IPS-NIHi7 (cell line): ENCODE data around the gene TAB3.

ENCODE experiments used
- DNase-seq: peaks from one replicate; pipeline ENCODE4 v3.0.0; 2012; ENCODE audit warnings: mixed read lengths; ENCODE audit errors: extremely low spot score

The TAB3 gene

GRCh38 chrX:30885136-30885535, 3.9 kb downstream of the TAB3 start:
- DNase-seq: no peak

DNA sequence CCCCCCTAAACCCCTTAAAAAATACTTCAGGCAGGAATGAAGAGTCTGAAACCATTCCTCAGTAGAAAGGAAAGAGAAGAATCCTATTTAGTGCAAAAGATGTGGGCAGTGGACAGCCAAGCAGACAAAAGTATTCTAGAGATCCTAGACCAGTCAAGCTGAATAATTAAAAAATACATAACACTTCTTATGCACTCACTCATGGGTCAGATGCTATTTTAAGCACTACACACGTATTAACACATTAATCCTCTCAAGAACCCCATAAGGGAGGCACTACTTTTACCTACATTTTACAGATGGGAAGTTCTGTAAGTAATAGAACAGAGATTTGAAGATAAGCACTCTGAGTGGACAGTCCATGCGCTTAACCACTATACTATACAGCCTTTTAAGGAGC, 5.9 kb downstream of the TAB3 start:
- DNase-seq: no peak

DNA sequence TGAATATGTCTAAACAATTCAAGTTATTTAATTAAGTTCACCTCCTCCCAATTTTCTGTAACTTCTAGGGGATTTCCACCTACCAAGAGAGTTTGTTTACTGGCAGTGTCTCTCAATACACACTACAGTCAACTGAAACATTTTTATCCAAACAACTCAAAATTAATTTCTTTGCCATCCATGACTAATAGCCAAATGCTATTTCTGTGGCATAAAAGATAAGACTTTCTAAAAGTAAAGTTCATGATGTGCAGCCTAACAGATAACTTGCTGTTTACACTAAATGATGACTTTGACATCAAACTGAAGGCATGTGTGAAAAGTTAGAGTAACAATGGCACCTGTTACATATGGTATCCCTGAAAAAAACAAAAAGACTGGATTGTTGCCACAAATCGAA, 7.3 kb downstream of the TAB3 start:
- DNase-seq: no peak

- DNase-seq: no peak
These were observed 7.7 kb downstream of the TAB3 start for GRCh38 chrX:30881390-30881789.

DNA sequence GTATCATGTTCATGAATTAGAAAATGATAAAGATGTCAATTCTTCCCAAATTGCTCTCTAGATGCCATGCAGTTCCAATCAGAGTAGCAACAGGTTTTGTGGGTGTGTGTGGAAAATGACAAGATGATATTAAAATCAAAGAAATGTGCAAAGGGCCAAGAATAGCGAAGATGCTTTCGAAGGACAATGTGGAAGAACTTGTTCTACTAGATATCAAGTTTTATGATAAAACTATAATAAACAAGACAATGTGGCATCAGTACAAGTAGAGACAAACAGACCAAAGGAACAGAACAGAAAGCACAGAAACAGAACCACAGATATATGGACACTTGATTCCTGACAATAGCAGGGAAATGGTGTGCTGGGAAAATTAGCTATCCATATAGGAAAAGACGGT, 9.0 kb downstream of the TAB3 start:
- DNase-seq: no peak

DNA sequence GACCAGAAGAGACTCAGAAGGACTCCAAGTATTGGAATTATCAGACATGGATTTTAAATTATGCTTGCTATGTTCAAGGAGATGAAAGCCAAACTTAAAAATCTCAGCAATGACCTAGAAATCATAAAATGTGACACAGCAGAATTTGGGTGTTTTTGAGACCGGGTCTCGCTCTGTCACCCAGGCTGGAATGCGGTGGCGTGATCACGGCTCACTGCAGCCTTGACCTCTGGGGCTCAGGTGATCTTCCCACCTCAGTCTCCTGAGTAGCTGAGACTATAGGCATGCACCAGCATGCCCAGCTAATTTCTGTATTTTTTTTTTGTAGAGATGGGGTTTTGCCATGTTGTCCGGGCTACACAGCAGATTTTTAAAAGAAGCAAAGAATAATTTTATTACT, 12.7 kb downstream of the TAB3 start:
- no peak for DNase-seq

- no peak for DNase-seq
These were observed 13.1 kb downstream of the TAB3 start for GRCh38 chrX:30875957-30876356.

- DNase-seq: no peak
These were observed 14.2 kb downstream of the TAB3 start for GRCh38 chrX:30874851-30875250.

DNA sequence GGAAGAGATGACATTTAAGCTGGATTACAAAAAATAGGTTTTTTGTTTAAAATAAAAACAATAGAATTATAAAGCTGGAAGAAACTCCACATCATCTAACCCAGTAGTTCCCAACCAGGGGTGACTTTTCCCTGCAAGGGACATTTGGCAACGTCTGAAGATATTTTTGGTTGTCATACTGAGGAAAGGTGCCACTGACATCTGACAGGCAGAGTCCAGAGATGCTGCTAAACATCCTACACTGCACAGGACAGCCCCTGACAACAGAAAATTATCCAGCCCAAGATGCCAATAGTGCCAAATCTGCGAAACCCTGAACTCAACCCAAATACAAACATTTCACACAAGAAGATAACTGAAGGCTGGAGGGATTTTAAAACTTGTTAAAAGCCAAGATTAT, 18.5 kb downstream of the TAB3 start:
- no peak for DNase-seq

DNA sequence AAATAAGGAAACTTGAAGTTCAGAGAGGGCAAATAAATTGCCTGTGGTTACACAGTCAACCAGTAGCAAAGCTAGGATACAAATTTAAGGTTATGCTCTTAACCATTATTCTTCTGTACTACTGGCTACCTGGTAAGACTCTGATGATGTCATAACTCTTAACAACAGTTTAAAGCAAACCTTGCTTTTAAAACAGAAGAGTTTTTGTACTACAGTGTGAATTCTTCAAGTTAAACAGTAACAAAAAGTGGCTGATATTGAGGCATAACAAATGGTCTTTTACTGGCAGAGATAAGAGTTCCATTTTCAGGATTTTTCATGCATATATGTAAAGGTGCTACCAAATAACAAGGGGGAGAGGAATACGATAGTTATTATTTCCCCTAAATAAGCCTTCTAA, 23.4 kb downstream of the TAB3 start:
- DNase-seq: no peak

DNA sequence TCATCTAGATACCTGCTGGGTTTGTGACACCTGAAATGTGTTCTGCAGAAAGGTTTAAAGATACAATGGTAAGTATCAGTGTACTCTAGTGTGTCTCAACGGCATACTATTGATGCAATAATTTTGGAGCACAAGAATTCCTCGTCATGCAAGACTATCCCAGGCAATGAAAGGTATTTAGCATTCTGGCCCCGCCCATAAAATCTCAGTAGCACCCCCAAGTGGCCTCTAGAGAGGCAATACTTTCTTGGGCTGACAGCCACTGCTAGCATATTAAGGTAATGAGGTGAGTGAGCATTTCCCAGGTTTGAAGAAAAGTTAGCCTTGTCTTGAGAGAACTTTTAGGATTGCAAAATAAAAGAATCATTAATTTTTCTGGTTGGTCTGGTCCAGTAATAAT, 24.0 kb downstream of the TAB3 start:
- DNase-seq: peak; percentile 68

- DNase-seq: no peak
These were observed 24.7 kb downstream of the TAB3 start for GRCh38 chrX:30864383-30864785.

DNA sequence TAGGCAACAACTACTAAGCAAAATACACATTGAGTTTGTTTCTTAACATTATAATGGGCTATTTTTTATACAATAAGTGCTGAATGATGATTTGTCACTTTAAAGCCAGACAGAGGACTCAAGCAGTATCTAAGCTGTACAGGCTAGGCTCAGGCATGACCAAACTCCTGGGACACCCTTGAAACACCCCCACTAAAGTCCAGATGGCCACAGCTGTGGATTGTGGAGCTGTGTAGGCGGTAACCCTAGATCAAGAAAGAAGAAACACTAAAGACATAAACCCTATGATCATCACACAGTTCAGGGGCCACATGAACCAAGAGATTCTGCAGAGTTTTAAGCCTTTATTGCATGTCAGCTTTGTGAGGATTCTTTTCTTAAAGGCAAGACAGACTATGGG, 25.1 kb downstream of the TAB3 start:
- DNase-seq: no peak

GRCh38 chrX:30858098-30858497, 31.0 kb downstream of the TAB3 start:
- peak; percentile 10 for DNase-seq

- no peak for DNase-seq
These were observed 37.6 kb downstream of the TAB3 start for GRCh38 chrX:30851449-30851848.

- no peak for DNase-seq
These were observed 53.7 kb downstream of the TAB3 start for GRCh38 chrX:30835373-30835772.

- DNase-seq: no peak
These were observed 55.2 kb downstream of the TAB3 start for GRCh38 chrX:30833896-30834295.

- peak; percentile 11 for DNase-seq
These were observed 58.0 kb downstream of the TAB3 start for GRCh38 chrX:30831082-30831481.

GRCh38 chrX:30830326-30830943, 58.6 kb downstream of the TAB3 start:
- DNase-seq: no peak

DNA sequence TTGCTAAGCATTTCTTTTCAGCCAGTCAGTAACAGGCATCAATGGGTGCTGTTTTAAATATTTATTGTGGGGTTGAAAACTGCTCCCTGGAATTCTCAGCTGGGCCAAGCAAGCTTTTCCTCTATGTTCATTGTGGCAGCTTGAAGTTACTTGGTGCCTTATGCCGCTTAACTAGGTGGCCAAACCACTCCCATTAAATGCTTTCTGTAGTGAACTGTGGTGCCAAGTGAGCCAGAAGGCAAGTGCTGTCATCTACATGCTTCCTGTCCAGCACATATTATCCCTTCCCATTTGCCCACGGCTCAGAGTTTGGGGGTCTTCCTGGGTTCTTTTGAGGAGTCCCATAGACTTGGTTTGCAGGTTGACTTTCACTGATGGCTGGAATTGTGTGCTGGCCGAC, 64.8 kb downstream of the TAB3 start:
- no peak for DNase-seq

DNA sequence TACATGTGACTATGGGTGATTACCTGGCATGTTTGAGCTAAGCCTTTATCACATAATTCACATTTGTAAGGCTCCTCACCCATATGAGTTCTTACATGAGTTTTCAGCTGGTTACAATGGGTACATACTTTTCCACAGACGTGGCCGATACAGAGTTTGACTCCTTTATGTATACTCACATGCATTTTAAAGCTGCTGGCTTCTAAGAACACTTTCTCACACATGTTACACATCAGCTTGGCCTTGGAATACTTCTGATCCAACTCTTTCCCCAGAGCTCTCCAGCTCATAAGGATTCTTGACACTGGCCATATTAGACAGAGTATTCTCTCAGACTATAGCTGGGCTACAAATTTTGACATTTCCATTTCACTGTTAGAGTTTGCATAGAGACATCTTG, 66.3 kb downstream of the TAB3 start:
- no peak for DNase-seq

DNA sequence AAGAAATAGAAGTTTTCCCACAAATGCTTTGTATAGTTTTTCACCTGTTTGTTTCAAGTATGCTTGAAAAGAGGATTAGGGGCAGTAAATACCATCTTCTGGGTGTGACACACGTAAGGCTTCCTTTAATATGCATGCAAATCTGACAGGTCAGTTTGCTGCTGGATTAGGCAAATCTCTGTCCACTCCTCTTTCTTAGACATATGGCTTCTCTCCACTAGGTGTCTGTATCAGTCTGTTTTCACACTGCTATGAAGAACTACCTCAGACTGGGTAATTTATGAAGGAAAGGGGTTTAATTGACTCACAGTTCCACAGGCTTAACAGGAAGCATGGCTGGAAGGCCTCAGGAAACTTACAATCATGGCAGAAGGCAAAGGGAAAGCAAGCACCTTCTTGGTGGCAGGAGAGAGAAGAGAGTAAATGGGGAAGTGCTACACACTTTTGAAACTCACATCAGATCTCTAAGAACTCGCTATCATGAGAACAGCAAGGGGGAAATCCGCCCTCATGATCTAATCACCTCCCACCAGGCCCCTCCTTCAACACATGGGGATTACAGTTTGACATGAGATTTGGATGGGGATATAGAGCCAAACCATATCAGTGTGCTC, 66.9 kb downstream of the TAB3 start:
- peak; percentile 17 for DNase-seq

- no peak for DNase-seq
These were observed 67.9 kb downstream of the TAB3 start for GRCh38 chrX:30821116-30821515.

GRCh38 chrX:30819080-30819479, 70.0 kb downstream of the TAB3 start:
- no peak for DNase-seq
